GM12892 (cell line): ENCODE data around the gene AP3S1.
A peak's percentile ranks its signal among the peaks of the same experiment; 100 is the strongest.

Experiments
- DNase-seq: peaks from one replicate; pipeline ENCODE4 v3.0.0; 2011; ENCODE audit not compliant: insufficient read length
- FAIRE-seq: peaks from 2 replicates; lab custom pipeline; 2011; peaks lifted over from hg19 to GRCh38; lab: Jason Lieb, UNC
- POLR2A ChIP-seq: IDR thresholded peaks from 2 replicates; pipeline ENCODE4 v1.6.1; 2011; ENCODE audit warnings: low read depth, low read length, control low read depth
- POLR2AphosphoS5 ChIP-seq: IDR thresholded peaks from 2 replicates; pipeline ENCODE4 v1.6.1; 2011; ENCODE audit warnings: low read depth, low read length, control low read depth
- TAF1 ChIP-seq: IDR thresholded peaks from 2 replicates; pipeline ENCODE4 v1.6.1; 2011; ENCODE audit warnings: low read depth, mild to moderate bottlenecking, control low read depth, low read length, borderline replicate concordance

The AP3S1 gene

GRCh38 chr5:115954144-115954543 is 112.4 kb downstream of the AP3S1 start:
- TF ChIP-seq POLR2A, result no peak
- no peak for TF ChIP-seq POLR2AphosphoS5
- no peak for TF ChIP-seq TAF1
- DNase-seq (no peak), FAIRE-seq (no peak)

GRCh38 chr5:115956957-115957356 is 115.2 kb downstream of the AP3S1 start:
- TF ChIP-seq POLR2AphosphoS5 (no peak), TAF1 (no peak), POLR2A (no peak)
- FAIRE-seq, result no peak
- DNase-seq, result no peak

- TF ChIP-seq POLR2AphosphoS5 (no peak), POLR2A (no peak)
- no peak for FAIRE-seq
- no peak for DNase-seq
These were observed 119.9 kb downstream of the AP3S1 start for GRCh38 chr5:115961381-115962238.

- FAIRE-seq, result no peak
- DNase-seq, result no peak
- TF ChIP-seq TAF1 (no peak), POLR2A (no peak), POLR2AphosphoS5 (no peak)
These were observed 120.5 kb downstream of the AP3S1 start, which contains the start of gene LVRN for GRCh38 chr5:115962239-115962564. Gene LVRN (plus strand): TSS chr5:115962475. CDS start chr5:115962618, 143 bp downstream.

GRCh38 chr5:115962565-115963402 is 121.0 kb downstream of the AP3S1 start:
- no peak for FAIRE-seq
- TF ChIP-seq POLR2A (no peak), POLR2AphosphoS5 (no peak), TAF1 (no peak)

DNA sequence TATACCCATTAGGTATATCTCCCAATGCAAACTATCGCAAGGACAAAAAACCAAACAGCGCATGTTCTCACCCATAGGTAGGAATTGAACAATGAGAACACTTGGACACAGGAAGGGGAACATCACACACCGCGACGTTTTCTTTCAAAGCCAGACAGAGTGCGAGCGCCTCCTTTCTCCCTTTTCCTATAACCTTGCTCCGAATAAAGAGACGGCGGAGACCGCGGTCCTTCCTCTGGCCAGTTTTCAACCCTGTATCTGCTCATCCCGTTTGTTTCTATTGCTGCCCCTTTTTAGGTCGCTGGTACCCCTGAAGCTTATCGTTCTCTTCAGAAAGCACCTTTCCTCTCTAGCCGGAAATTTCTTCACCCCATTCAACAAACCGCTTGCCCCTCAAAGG is 121.8 kb downstream of the AP3S1 start:
- no peak for FAIRE-seq
- no peak for TF ChIP-seq POLR2AphosphoS5
- no peak for TF ChIP-seq TAF1
- TF ChIP-seq POLR2A, result no peak
- DNase-seq, result no peak

More at GRCh38 chr5:115962565-115963402, 121.0 kb downstream of the AP3S1 start:
- DNase-seq, result peak; percentile 23
